Stimulated activated CD8-positive, alpha-beta memory T cell treated with anti-CD3 and anti-CD28 coated beads, Interleukin-4, amount 100 ng/mL, for 48 hours (primary cell): ENCODE results near the gene TBX5.

Source experiments
- DNase-seq: peaks from one replicate; pipeline ENCODE4 v3.0.0-alpha.2; 2020

TBX5 gene

GRCh38 chr12:114314974-114315720, 90.8 kb downstream of the TBX5 start:
- DNase-seq = no peak

- no peak for DNase-seq
These were observed 91.5 kb downstream of the TBX5 start for GRCh38 chr12:114314403-114314802.

GRCh38 chr12:114313910-114314309, 92.0 kb downstream of the TBX5 start:
- DNase-seq = no peak

GRCh38 chr12:114311974-114312373, 94.0 kb downstream of the TBX5 start:
- DNase-seq = no peak

- DNase-seq = no peak
These were observed 99.3 kb downstream of the TBX5 start for GRCh38 chr12:114306646-114307045.

GRCh38 chr12:114305446-114305845, 100.5 kb downstream of the TBX5 start:
- no peak for DNase-seq
